Measurements from ENCODE around the gene SDC4. TPM values are rescaled to one million over a fixed set of nuclear protein-coding genes. Genes with fewer than 3 reads are reported as not detected.
A peak's percentile ranks its signal among the peaks of the same experiment; 100 is the strongest.

Gene SDC4
- total and polyA plus RNA-seq, 9 of the 15 experiments (the other 6 are each of a cell fraction or from before 2014, with no cell fraction given): 2.1 to 10.7 (median 6.3) TPM

DNA sequence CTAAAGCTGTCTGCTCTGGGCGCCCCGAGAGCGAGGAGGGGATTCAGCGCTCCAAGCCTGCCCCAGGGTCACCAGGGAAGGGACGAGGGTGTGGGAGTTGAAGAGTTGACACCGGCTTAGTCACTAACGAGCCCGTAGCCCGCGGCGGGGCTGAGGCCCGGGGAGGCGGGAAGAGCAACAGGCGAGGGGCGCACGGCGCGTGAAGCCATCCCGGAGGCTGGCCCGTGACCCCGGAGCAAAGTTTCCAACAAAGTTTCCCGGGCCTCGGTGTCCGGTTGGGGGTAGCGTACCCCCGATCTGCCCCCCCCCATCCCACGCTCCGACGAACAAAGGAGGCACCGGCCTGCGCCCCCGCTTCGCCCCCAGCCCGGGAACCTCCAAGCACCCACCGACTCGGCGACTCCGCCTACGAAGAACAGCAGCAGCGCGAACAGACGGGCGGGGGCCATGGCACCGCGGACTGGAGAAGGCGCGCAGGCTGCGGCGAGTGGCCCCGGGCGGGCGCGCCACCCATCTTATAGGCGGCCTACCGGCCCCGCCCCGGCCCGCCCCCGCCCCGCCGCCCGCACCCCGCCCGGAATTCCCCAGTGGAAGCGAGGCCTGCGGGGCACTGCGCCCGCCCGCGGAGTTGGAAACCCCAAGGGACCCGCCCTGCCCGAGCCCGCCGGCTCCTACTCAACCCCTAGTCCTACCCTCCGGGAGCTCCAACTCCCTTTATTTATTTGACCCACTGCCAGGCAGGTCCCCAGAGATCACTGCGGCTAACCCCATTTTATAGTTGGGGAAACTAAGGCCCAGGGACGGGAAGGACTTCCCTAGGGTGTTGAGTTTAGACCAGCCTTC lies at the start of gene SDC4 (continued):
- TF ChIP-seq, protein P1, sequence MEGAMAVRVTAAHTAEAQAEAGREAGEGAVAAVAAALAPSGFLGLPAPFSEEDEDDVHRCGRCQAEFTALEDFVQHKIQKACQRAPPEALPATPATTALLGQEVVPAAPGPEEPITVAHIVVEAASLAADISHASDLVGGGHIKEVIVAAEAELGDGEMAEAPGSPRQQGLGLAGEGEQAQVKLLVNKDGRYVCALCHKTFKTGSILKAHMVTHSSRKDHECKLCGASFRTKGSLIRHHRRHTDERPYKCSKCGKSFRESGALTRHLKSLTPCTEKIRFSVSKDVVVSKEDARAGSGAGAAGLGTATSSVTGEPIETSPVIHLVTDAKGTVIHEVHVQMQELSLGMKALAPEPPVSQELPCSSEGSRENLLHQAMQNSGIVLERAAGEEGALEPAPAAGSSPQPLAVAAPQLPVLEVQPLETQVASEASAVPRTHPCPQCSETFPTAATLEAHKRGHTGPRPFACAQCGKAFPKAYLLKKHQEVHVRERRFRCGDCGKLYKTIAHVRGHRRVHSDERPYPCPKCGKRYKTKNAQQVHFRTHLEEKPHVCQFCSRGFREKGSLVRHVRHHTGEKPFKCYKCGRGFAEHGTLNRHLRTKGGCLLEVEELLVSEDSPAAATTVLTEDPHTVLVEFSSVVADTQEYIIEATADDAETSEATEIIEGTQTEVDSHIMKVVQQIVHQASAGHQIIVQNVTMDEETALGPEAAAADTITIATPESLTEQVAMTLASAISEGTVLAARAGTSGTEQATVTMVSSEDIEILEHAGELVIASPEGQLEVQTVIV (CRISPR knock-in tag; IDR thresholded peaks at IDR 0.05; ENCODE audit: borderline replicate concordance): no peak
- TF ChIP-seq, protein P2, sequence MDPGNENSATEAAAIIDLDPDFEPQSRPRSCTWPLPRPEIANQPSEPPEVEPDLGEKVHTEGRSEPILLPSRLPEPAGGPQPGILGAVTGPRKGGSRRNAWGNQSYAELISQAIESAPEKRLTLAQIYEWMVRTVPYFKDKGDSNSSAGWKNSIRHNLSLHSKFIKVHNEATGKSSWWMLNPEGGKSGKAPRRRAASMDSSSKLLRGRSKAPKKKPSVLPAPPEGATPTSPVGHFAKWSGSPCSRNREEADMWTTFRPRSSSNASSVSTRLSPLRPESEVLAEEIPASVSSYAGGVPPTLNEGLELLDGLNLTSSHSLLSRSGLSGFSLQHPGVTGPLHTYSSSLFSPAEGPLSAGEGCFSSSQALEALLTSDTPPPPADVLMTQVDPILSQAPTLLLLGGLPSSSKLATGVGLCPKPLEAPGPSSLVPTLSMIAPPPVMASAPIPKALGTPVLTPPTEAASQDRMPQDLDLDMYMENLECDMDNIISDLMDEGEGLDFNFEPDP (CRISPR knock-in tag; IDR thresholded peaks at IDR 0.05): no peak
- TF ChIP-seq HEY1 (CRISPR knock-in tag; IDR thresholded peaks at IDR 0.05; ENCODE audit: borderline replicate concordance) (no peak), GMEB1 (CRISPR knock-in tag; IDR thresholded peaks at IDR 0.05) (0 out of 2 replicates have a peak, but pooled peaks have one; percentile 9), POLR2G (IDR thresholded peaks at IDR 0.05; ENCODE audit: low read depth, low read length) (peak; percentile 96), YY1 (IDR thresholded peaks at IDR 0.05; ENCODE audit: borderline replicate concordance in 1 of 3, control insufficient read depth in 1 of 3, extremely low read depth in 1 of 3, insufficient read depth in 3 of 3, insufficient read length in 1 of 3, insufficient replicate concordance in 2 of 3, low read depth in 1 of 3, low read length in 2 of 3) (peak in 2 of 3 experiments; percentile 45 to 66), SMARCC2 (IDR thresholded peaks at IDR 0.05; ENCODE audit: low read depth) (0 out of 2 replicates have a peak, but pooled peaks have one; percentile 29), PHF20 (IDR thresholded peaks at IDR 0.05; ENCODE audit: partially characterized antibody) (peak; percentile 58), E2F8 (IDR thresholded peaks at IDR 0.05; ENCODE audit: low read depth, partially characterized antibody) (peak; percentile 29), ZNF197 (CRISPR knock-in tag; IDR thresholded peaks at IDR 0.05; ENCODE audit: low read depth) (no peak), POLR3G (IDR thresholded peaks at IDR 0.05; ENCODE audit: extremely low read depth, insufficient read length, insufficient replicate concordance) (no peak)
- TF ChIP-seq, protein P3, sequence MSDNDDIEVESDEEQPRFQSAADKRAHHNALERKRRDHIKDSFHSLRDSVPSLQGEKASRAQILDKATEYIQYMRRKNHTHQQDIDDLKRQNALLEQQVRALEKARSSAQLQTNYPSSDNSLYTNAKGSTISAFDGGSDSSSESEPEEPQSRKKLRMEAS (CRISPR knock-in tag; IDR thresholded peaks at IDR 0.05): no peak; the same call in 1 of the 2 replicates
- TF ChIP-seq, protein P4, sequence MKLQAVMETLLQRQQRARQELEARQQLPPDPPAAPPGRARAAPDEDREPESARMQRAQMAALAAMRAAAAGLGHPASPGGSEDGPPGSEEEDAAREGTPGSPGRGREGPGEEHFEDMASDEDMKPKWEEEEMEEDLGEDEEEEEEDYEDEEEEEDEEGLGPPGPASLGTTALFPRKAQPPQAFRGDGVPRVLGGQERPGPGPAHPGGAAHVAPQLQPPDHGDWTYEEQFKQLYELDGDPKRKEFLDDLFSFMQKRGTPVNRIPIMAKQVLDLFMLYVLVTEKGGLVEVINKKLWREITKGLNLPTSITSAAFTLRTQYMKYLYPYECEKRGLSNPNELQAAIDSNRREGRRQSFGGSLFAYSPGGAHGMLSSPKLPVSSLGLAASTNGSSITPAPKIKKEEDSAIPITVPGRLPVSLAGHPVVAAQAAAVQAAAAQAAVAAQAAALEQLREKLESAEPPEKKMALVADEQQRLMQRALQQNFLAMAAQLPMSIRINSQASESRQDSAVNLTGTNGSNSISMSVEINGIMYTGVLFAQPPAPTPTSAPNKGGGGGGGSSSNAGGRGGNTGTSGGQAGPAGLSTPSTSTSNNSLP (IDR thresholded peaks at IDR 0.05; ENCODE audit: borderline replicate concordance, low read depth, low read length): no peak

Measured in K562 (cell line).